ENCODE measurements around the gene KRT33A. TPM values are rescaled to one million over a fixed set of nuclear protein-coding genes. Genes with fewer than 3 reads are reported as not detected.
"Not testable (repeated sequence)": the region's sequence is repeated elsewhere in the genome, so short reads cannot be mapped to it uniquely, and the experiment has no call there.

The KRT33A gene
- total RNA-seq, 1 donor from 2014 or later = not detected

DNA sequence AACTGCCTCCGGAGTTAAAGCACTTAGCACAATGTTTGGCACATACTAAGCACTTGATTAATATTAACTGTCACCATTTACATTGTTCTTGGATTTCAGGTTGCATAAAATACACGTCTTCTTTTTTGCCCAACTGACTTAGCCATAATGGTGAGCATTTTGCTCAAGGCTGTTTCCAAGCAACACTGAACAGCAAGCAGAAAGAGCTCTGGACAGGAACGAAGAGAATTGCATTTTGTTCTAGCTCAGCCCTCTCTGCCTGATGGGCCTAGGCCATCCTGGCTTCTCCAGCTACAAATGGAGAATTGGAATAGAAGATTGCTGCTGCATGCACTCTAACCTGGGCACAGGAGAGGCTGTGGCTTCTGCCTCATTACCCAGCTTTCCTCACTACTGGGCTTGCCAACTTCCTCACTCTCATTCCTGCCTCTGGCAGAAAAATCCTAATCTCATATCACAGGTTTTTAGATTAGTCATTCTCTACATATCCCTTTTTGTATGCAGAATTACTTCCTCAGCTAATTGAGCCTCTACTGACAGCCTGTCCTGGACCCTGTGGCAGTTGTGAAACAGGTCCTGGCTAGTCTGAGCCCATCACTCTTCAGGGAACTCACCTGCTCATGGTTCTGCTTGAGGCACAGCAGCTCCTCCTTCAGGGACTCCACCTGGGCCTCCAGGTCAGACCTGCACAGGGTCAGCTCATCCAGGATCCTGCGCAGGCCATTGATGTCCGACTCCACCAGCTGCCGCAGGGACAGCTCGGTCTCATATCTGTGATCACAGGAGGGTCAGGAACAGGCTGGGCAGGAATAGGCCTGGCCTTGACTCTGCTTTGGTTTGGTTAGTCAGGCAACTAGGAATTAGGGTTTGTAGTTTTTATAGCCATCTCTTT lies 2.5 kb downstream of the KRT33A start:
- H3K9me3 Mint-ChIP-seq (ENCODE audit: unreplicated experiment) = peaks cover 3% of the 10 kb centered on the region
- TF ChIP-seq CTCF (IDR thresholded peaks at IDR 0.05; ENCODE audit: unreplicated experiment) = no peak
- H3K27me3 Mint-ChIP-seq (ENCODE audit: unreplicated experiment) = no peaks in the 10 kb centered on the region
- no peaks in the 10 kb centered on the region for H3K4me1 Mint-ChIP-seq (ENCODE audit: unreplicated experiment)
- peaks cover 4% of the 10 kb centered on the region for H3K36me3 Mint-ChIP-seq (ENCODE audit: low read depth, unreplicated experiment)
- H3K27ac Mint-ChIP-seq (ENCODE audit: unreplicated experiment) = no peak overlapping the region
- no peak for DNase-seq (ENCODE audit: low spot score)
- no peak overlapping the region for H3K4me3 Mint-ChIP-seq (ENCODE audit: unreplicated experiment)

- not testable (repeated sequence) for DNase-seq (ENCODE audit: low spot score); H3K4me1 Mint-ChIP-seq (ENCODE audit: unreplicated experiment); H3K9me3 Mint-ChIP-seq (ENCODE audit: unreplicated experiment); H3K36me3 Mint-ChIP-seq (ENCODE audit: low read depth, unreplicated experiment); H3K4me3 Mint-ChIP-seq (ENCODE audit: unreplicated experiment); H3K27me3 Mint-ChIP-seq (ENCODE audit: unreplicated experiment); H3K27ac Mint-ChIP-seq (ENCODE audit: unreplicated experiment)
These were observed 4.2 kb downstream of the KRT33A start for GRCh38 chr17:41346421-41346820.

- DNase-seq (ENCODE audit: low spot score) = no peak
- no peaks in the 10 kb centered on the region for H3K27me3 Mint-ChIP-seq (ENCODE audit: unreplicated experiment)
- H3K36me3 Mint-ChIP-seq (ENCODE audit: low read depth, unreplicated experiment) = peaks cover 7% of the 10 kb centered on the region
- H3K9me3 Mint-ChIP-seq (ENCODE audit: unreplicated experiment) = peaks cover 6% of the 10 kb centered on the region
- no peak for TF ChIP-seq CTCF (IDR thresholded peaks at IDR 0.05; ENCODE audit: unreplicated experiment)
- no peaks in the 10 kb centered on the region for H3K4me1 Mint-ChIP-seq (ENCODE audit: unreplicated experiment)
- no peak overlapping the region for H3K4me3 Mint-ChIP-seq (ENCODE audit: unreplicated experiment)
- H3K27ac Mint-ChIP-seq (ENCODE audit: unreplicated experiment) = no peak overlapping the region
These were observed 4.6 kb downstream of the KRT33A start for GRCh38 chr17:41345992-41346391.

DNA sequence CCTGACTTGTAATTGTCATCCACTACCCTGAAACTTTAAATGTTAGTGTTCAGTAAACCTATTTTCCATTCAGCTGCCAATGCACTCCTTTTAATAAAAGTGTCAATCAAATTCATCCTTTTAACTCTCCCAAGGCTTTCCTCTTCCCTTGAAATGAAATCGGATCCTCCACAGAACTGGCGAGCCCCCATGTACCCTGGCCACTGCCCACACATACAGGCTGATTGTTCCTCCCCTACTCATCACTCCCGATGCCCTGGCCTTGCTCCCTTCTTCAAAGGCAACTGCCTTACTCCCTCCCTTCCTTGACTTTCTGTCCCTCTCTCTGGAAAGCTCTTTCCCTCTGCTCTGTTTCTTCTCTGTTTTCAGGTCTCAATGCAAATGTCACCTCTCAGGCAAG lies 7.6 kb downstream of the KRT33A start:
- no peak for DNase-seq (ENCODE audit: low spot score)
- Mint-ChIP-seq H3K27ac (ENCODE audit: unreplicated experiment) (no peak overlapping the region), H3K9me3 (ENCODE audit: unreplicated experiment) (peaks cover 6% of the 10 kb centered on the region), H3K27me3 (ENCODE audit: unreplicated experiment) (no peaks in the 10 kb centered on the region), H3K36me3 (ENCODE audit: low read depth, unreplicated experiment) (peaks cover 7% of the 10 kb centered on the region), H3K4me3 (ENCODE audit: unreplicated experiment) (no peak overlapping the region), H3K4me1 (ENCODE audit: unreplicated experiment) (peaks cover 5% of the 10 kb centered on the region)
- TF ChIP-seq CTCF (IDR thresholded peaks at IDR 0.05; ENCODE audit: unreplicated experiment) = no peak

- Mint-ChIP-seq H3K9me3 (ENCODE audit: unreplicated experiment) (peaks cover 6% of the 10 kb centered on the region), H3K27me3 (ENCODE audit: unreplicated experiment) (no peaks in the 10 kb centered on the region), H3K4me1 (ENCODE audit: unreplicated experiment) (peaks cover 5% of the 10 kb centered on the region), H3K36me3 (ENCODE audit: low read depth, unreplicated experiment) (peaks cover 7% of the 10 kb centered on the region), H3K27ac (ENCODE audit: unreplicated experiment) (no peak overlapping the region), H3K4me3 (ENCODE audit: unreplicated experiment) (no peak overlapping the region)
- DNase-seq (ENCODE audit: low spot score) = no peak
- TF ChIP-seq CTCF (IDR thresholded peaks at IDR 0.05; ENCODE audit: unreplicated experiment) = no peak
These were observed 9.4 kb downstream of the KRT33A start for GRCh38 chr17:41340934-41341861.

All from endothelial cell (in vitro differentiated cells).